Hypothalamus (tissue), 51 donors: ENCODE data around the gene STAG3.
"Not testable (repeated sequence)": the region's sequence is repeated elsewhere in the genome, so short reads cannot be mapped to it uniquely, and the experiment has no call there.

Experiments
- DNase-seq, 51 donors: peaks; one replicate each; lab custom pipeline; 2025; lab: John Stamatoyannopoulos, UW

The STAG3 gene, protein sequence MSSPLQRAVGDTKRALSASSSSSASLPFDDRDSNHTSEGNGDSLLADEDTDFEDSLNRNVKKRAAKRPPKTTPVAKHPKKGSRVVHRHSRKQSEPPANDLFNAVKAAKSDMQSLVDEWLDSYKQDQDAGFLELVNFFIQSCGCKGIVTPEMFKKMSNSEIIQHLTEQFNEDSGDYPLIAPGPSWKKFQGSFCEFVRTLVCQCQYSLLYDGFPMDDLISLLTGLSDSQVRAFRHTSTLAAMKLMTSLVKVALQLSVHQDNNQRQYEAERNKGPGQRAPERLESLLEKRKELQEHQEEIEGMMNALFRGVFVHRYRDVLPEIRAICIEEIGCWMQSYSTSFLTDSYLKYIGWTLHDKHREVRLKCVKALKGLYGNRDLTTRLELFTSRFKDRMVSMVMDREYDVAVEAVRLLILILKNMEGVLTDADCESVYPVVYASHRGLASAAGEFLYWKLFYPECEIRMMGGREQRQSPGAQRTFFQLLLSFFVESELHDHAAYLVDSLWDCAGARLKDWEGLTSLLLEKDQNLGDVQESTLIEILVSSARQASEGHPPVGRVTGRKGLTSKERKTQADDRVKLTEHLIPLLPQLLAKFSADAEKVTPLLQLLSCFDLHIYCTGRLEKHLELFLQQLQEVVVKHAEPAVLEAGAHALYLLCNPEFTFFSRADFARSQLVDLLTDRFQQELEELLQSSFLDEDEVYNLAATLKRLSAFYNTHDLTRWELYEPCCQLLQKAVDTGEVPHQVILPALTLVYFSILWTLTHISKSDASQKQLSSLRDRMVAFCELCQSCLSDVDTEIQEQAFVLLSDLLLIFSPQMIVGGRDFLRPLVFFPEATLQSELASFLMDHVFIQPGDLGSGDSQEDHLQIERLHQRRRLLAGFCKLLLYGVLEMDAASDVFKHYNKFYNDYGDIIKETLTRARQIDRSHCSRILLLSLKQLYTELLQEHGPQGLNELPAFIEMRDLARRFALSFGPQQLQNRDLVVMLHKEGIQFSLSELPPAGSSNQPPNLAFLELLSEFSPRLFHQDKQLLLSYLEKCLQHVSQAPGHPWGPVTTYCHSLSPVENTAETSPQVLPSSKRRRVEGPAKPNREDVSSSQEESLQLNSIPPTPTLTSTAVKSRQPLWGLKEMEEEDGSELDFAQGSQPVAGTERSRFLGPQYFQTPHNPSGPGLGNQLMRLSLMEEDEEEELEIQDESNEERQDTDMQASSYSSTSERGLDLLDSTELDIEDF

DNA sequence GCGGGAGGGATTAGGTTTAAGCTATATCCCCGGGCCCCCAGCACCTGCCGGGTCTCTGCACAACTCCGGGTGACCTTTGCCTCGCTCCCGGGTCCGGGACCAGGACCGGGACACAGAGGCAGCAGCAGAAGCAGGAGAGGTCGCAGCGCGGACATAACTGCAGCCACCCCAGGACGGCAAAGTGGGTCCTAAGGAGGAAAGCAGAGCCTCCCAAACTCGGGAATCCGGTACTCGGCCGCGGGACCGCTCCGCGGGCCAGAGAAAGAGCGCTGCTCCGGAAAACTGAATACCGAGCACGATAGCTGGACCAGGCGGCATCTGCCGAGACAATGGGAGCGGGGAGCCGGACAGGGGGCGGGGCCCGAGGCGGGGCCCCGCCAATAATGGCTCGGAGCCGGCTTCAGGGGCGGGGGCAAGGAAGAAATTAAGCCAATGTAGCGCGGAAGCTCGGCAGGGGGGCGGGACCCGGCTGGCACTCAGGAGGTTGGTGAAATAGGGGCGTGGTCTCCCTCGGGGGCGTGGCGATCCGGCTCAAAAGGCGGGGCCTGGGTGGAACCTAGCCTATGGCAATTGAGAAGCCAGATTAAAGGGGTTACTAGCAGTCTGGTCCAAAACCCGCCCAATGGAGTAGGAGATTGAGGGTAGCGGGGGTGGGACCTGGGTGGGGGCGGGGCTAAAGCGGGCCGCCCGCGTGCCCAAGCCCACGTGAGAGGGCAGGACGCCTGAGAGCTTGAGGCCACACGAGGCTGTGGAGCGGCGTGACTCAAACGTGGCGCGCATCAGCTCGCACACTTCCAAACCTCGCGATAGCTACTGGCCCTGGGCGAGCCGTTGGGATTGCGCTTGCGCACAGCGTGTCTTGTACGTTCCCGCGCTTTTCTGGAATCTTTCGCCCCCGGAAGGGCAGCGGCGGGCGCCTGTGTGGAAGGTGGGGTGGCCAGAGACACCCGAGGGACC, at the start of gene STAG3, which contains the start of gene GPC2:
TSS of gene STAG3 (plus strand) at position 874 of the 957 bp plus-strand sequence. CDS start 2,639 bp downstream, outside the sequence.
TSS of gene GPC2 (minus strand) at position 337 of the 957 bp plus-strand sequence. CDS start at position 155, 182 bp downstream.
- peak in 50 of 51 donors; percentile 43 to 94 (median 83) for DNase-seq

GRCh38 chr7:100128637-100128963, 49.1 kb upstream of the STAG3 start:
- DNase-seq, result no peak

DNA sequence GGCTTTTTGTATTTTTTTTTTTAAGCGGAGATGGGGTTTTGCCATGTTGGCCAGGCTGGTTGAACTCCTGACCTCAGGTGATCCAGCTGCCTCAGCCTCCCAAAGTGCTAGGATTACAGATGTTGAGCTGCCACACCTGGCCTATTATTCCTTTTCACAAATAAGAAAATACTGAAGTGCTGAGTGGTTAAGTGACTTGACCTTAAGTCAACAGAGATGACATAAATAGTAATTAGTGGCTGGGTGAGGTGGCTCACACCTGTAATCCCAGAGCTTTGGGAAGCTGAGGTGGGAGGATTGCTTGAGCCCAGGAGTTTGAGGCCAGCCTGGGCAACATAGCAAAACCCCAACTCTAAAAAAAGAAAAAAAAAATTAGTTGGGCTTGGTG, 47.5 kb upstream of the STAG3 start:
- not testable (repeated sequence) for DNase-seq

- DNase-seq, result peak in 46 of 51 donors; percentile 13 to 85 (median 57)
These were observed 46.9 kb upstream of the STAG3 start for GRCh38 chr7:100130608-100131453.

DNA sequence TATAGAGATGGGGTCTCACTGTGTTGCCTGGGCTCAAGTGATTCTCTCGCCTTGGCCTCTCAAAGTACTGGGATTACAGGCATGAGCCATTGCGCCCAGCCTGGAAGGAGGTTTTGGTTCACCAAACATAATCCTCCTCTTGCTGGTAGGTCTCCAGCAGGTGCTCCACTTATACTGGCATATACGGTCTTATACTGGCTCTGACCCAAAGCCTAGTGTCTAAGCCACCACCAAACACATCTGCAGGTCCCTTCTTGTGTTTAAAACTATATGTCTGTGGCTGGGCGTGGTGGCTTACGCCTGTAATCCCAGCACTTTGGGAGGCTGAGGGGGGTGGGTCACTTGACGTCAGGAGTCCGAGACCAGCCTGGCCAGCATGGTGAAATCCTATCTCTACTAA, 45.6 kb upstream of the STAG3 start:
- DNase-seq, result no peak

- DNase-seq, result peak in 25 of 51 donors; percentile 2 to 60 (median 24)
These were observed 45.0 kb upstream of the STAG3 start for GRCh38 chr7:100132697-100133151.

DNA sequence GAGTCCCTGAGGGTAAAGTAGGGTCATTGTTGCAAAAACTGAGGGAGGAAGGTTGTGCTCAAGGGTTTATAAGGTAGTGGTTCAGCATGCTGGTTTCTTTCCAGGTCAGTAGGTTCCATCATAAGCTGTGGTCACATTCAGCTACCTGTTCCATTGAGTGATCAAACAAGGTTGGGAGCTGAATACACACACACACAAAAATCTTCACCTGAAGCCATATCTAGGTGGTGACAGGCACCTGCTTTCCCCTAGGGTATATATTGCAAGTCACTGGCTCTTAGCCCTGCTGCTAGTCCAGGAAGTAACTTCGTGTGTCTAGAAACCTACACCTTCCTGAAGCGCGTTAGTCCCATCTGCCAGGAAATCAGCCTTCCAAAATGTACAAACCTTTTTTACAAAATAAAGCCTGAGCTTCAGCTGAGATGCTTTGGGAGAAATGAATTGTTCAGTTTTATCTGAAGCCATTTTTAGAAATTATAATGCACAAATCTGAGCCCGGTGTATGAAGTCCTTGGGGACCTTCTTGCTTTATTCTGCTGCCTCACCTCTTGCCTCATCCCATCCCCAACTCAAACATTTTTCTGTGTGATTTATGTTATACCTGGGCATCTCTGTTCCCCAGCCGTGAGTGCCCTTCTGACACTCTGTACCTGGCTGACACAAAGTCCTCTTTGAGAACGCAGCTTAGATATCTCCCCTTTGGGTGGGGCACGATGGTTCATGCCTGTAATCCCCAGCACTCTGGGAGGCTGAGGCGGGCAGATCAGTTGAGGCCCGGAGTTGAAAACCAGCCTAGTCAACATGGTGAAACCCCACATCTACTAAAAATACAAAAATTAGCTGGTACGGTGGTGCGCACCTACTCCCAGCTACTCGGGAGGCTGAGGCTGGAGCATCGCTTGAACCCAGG, 39.6 kb upstream of the STAG3 start:
- DNase-seq, result no peak

DNA sequence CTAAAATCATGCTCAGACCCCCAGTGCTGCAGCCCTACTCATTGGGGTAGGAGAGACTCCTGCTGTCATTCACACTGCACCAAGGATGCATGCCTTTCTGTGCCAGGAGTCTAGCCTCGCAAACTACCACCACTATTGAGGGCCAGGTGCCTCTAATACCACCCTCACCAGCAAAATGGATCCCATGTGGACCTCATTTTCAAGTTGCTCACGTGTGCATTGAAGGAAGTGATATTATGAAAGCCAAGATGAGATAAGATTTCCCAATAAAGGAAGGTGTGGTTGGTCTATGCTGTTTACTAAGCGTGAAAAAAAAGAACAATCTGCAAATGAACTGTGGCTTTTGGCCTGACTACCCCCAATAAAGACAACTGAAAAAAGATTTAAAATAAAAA, 36.2 kb upstream of the STAG3 start:
- DNase-seq, result no peak

- no peak for DNase-seq
These were observed 35.3 kb upstream of the STAG3 start for GRCh38 chr7:100142461-100142860.

GRCh38 chr7:100146350-100146749, 31.4 kb upstream of the STAG3 start:
- not testable (repeated sequence) for DNase-seq

DNA sequence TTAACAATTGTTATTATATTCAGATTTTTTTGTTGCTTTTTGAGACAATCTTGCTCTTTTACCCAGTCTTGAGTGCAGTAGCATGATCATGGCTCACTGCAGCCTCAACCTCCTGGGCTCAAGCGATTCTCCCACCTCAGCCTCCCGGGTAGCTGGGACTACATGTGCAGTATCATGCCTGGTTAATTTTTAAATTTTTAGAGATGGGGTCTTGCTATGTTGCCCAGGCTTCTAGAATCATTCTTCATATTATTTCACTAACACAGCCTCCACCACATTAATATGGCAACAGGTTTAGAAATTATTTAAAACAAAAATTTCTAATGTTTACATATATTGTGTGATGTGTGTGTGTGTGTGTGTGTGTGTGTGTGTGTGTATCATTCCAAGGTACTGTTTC, 30.4 kb upstream of the STAG3 start:
- DNase-seq, result no peak

DNA sequence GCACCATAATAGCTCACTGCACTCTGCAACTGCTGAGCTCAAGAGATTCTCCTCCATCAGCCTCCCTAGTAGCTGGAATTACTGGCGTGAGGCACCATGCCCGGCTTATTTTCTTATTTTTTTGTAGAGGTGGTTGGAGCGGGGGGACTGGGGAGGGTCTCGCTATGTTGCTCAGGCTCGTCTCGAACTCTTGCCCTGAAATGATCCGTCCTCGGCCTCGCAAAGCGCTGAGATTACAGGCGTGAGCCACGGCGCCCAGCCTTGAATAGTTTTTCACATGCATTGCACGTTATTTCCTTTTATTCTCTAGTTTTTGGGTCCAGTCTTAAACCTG, 29.5 kb upstream of the STAG3 start:
- no peak for DNase-seq

- peak; percentile 76 to 100 (median 98) for DNase-seq
These were observed 29.0 kb upstream of the STAG3 start, which contains the start of gene LAMTOR4 for GRCh38 chr7:100148559-100149328. Gene LAMTOR4, plus strand, starts transcription at chr7:100148918. Its CDS starts 55 bp downstream, at chr7:100148973.

DNA sequence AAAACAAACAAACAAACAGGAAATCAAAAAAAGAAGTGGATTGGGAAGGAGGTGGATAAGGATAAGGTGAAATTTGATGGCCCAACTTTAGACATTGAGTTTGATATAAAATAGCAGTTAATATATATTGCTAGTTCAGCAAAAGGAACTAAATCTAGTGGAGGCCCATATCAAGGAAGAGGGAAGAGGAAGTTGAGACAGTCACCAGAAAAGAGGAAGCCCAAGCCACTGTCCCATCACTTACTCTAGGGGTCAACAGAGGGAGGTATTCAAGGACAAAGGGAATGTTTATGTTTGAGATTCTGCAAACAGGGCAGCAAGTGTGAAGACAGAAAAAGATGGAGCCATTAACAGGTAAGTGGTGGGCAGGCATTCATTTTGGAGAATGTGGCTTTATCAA, 25.3 kb upstream of the STAG3 start:
- DNase-seq, result no peak

DNA sequence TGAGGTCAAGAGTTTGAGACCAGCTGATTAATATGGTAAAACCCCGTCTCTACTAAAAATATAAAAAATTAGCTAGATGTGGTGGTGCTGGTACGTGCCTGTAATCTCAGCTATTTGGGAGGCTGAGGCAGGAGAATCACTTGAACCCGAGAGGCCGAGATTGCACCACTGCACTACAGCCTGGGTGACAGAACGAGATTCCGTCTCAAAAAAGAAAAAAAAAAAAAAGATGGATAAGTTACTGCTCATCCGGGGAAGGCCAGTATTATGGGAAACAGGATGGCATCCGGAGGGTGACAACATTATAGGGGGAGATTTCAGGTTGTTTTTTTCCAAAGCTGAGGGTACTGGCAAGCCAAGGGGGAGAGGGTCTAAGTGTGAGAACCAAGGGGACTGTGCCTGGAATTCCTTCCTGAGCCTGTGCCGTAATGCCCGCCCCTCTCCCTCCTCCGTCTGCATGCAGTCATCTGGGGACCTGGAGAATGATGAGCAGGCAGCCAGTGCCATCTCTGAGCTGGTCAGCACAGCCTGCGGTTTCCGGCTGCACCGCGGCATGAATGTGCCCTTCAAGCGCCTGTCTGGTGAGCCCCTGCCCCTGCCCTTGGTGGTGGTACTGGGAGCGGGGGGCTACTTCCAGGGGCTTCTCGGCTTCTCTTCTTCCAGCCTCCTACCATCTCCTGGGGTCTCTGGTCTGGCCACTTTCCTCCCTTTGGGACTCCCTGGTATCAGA, 24.6 kb upstream of the STAG3 start:
- no peak for DNase-seq
